ENCODE results near the gene CES4A. TPM values are rescaled to one million over a fixed set of nuclear protein-coding genes. Genes with fewer than 3 reads are reported as not detected.

The CES4A gene
- total and polyA plus RNA-seq, 2 of the 13 experiments (the other 11 are each of a cell fraction or from before 2014, with no cell fraction given): 0.09 to 0.17 TPM

DNA sequence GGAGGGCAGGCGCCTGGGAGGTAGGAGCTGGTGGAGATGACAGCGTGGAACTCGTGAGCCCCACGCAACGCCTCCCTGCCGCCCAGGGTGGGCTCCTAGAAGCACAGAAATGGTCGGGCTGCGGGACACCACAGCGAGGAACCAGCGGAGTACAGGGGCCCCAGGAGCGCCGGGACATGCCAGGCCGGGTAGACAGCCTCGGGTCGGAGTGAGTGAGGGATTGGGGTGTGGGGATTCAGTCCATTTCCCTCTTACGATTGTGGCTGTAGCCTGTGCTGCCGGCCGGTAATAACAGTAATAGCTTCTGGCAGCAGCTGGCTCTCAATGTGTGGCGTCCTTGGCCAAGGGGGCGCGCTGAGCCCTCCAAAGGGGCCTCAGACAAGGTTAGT, 39.6 kb upstream of the CES4A start:
- Histone ChIP-seq H3K4me3 (replicated peaks in 1 of 3; ENCODE audit: insufficient read depth in 1 of 3, low read depth in 2 of 3, low read length in 3 of 3) (peak overlapping the region in 2 of 3 experiments; percentile 37 to 64; a peak in 4 of 6 replicates), H4K20me1 (ENCODE audit: insufficient read depth, low read length) (no peaks in the 10 kb centered on the region), H3K4me1 (ENCODE audit: insufficient read depth, low read length) (peaks cover 47% of the 10 kb centered on the region), H3K9me3 (ENCODE audit: low read length) (0 out of 2 replicates have a peak, but pooled peaks cover 5% of the 10 kb centered on the region), H3K27me3 (ENCODE audit: control insufficient read depth in 1 of 2, insufficient read depth in 2 of 2, low read length in 2 of 2) (peaks cover 4 to 24% of the 10 kb centered on the region in 2 experiments; a peak in 4 of 5 replicates), H3K27ac (ENCODE audit: extremely low read length, insufficient read depth, low read length) (no peak overlapping the region), H2AFZ (ENCODE audit: low read length) (no peak overlapping the region), H3K4me2 (ENCODE audit: low read depth, low read length) (peak overlapping the region; percentile 75), H3K79me2 (ENCODE audit: insufficient read depth, low read length) (no peaks in the 10 kb centered on the region), H3K36me3 (replicated peaks in 1 of 2; ENCODE audit: control insufficient read depth in 1 of 2, insufficient read depth in 2 of 2, low read length in 2 of 2) (0 out of 5 replicates have a peak, but pooled peaks cover 0 to 1% of the 10 kb centered on the region in 2 experiments), H3K9ac (ENCODE audit: insufficient read depth, low read depth, low read length) (no peak overlapping the region)
- 42% methylated on average over 16 of the region's 21 CpGs for WGBS (ENCODE audit: low lambda C conversion rate)
- ATAC-seq (peak; percentile 39), DNase-seq (ENCODE audit: low spot score) (no peak), FAIRE-seq (no peak)
- TF ChIP-seq, protein P1, sequence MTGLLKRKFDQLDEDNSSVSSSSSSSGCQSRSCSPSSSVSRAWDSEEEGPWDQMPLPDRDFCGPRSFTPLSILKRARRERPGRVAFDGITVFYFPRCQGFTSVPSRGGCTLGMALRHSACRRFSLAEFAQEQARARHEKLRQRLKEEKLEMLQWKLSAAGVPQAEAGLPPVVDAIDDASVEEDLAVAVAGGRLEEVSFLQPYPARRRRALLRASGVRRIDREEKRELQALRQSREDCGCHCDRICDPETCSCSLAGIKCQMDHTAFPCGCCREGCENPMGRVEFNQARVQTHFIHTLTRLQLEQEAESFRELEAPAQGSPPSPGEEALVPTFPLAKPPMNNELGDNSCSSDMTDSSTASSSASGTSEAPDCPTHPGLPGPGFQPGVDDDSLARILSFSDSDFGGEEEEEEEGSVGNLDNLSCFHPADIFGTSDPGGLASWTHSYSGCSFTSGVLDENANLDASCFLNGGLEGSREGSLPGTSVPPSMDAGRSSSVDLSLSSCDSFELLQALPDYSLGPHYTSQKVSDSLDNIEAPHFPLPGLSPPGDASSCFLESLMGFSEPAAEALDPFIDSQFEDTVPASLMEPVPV (CRISPR knock-in tag; IDR thresholded peaks at IDR 0.05): 0 out of 2 replicates have a peak, but pooled peaks have one; percentile 3
- TF ChIP-seq BRCA1 (CRISPR knock-in tag; IDR thresholded peaks at IDR 0.05): no peak
- TF ChIP-seq EZH2 (conservative IDR thresholded peaks at IDR 0.05; ENCODE audit: low read depth, low read length): peak; percentile 90
- 0 out of 2 replicates have a peak, but pooled peaks have one; percentile 35 for TF ChIP-seq BATF2 (CRISPR knock-in tag; IDR thresholded peaks at IDR 0.05)
- ChIA-PET POLR2A (no interaction called here), CTCF (ENCODE audit: low intra/inter-chr PET ratio, low total read pairs) (no interaction called here)
- intact Hi-C loops (cut with micrococcal nuclease; ENCODE audit: unreplicated experiment): no loop called here
- BruUV-seq (replicated peaks): no TSS peak
- in situ Hi-C loops (cut with HindIII; ENCODE audit: extremely low pct_ligation_motif_present, low pct_unique_long_range_greater_than_20kb): no loop called here

GRCh38 chr16:66949472-66949871, 38.9 kb upstream of the CES4A start:
- peaks cover 53% of the 10 kb centered on the region for H3K4me1 ChIP-seq (ENCODE audit: insufficient read depth, low read length)
- CTCF ChIA-PET (ENCODE audit: low intra/inter-chr PET ratio, low total read pairs): interaction anchor here (1.1 kb wide), 1 partner anchor 28 kb away, joined by 3 read pairs; no protein-coding TSS in a partner anchor
- H2AFZ ChIP-seq (ENCODE audit: low read length): no peak overlapping the region
- POLR2A ChIA-PET: no interaction called here
- 31% methylated on average over 6 of the region's 6 CpGs for WGBS (ENCODE audit: low lambda C conversion rate)
- H3K27me3 ChIP-seq (ENCODE audit: control insufficient read depth in 1 of 2, insufficient read depth in 2 of 2, low read length in 2 of 2): peaks cover 4 to 24% of the 10 kb centered on the region in 2 experiments; a peak in 4 of 5 replicates
- no peak overlapping the region for H3K27ac ChIP-seq (ENCODE audit: extremely low read length, insufficient read depth, low read length)
- H3K9ac ChIP-seq (ENCODE audit: insufficient read depth, low read depth, low read length): no peak overlapping the region
- no peaks in the 10 kb centered on the region for H3K79me2 ChIP-seq (ENCODE audit: insufficient read depth, low read length)
- H3K9me3 ChIP-seq (ENCODE audit: low read length): 0 out of 2 replicates have a peak, but pooled peaks cover 5% of the 10 kb centered on the region
- ATAC-seq (no peak), FAIRE-seq (no peak), DNase-seq (ENCODE audit: low spot score) (no peak)
- no peaks in the 10 kb centered on the region for H4K20me1 ChIP-seq (ENCODE audit: insufficient read depth, low read length)
- no TSS peak for BruUV-seq (replicated peaks)
- in situ Hi-C loops (cut with HindIII; ENCODE audit: extremely low pct_ligation_motif_present, low pct_unique_long_range_greater_than_20kb): no loop called here
- no peaks in the 10 kb centered on the region for H3K36me3 ChIP-seq (replicated peaks in 1 of 2; ENCODE audit: control insufficient read depth in 1 of 2, insufficient read depth in 2 of 2, low read length in 2 of 2)
- H3K4me3 ChIP-seq (replicated peaks in 1 of 3; ENCODE audit: insufficient read depth in 1 of 3, low read depth in 2 of 3, low read length in 3 of 3): no peak overlapping the region
- peak overlapping the region; percentile 75; the same call in 1 of the 2 replicates for H3K4me2 ChIP-seq (ENCODE audit: low read depth, low read length)
- intact Hi-C loops (cut with micrococcal nuclease; ENCODE audit: unreplicated experiment): no loop called here
- 0 out of 2 replicates have a peak, but pooled peaks have one; percentile 11 for TF ChIP-seq ZNF501 (CRISPR knock-in tag; IDR thresholded peaks at IDR 0.05)
- no peak for TF ChIP-seq KLF11 (CRISPR knock-in tag; IDR thresholded peaks at IDR 0.05)
- TF ChIP-seq, protein P2, sequence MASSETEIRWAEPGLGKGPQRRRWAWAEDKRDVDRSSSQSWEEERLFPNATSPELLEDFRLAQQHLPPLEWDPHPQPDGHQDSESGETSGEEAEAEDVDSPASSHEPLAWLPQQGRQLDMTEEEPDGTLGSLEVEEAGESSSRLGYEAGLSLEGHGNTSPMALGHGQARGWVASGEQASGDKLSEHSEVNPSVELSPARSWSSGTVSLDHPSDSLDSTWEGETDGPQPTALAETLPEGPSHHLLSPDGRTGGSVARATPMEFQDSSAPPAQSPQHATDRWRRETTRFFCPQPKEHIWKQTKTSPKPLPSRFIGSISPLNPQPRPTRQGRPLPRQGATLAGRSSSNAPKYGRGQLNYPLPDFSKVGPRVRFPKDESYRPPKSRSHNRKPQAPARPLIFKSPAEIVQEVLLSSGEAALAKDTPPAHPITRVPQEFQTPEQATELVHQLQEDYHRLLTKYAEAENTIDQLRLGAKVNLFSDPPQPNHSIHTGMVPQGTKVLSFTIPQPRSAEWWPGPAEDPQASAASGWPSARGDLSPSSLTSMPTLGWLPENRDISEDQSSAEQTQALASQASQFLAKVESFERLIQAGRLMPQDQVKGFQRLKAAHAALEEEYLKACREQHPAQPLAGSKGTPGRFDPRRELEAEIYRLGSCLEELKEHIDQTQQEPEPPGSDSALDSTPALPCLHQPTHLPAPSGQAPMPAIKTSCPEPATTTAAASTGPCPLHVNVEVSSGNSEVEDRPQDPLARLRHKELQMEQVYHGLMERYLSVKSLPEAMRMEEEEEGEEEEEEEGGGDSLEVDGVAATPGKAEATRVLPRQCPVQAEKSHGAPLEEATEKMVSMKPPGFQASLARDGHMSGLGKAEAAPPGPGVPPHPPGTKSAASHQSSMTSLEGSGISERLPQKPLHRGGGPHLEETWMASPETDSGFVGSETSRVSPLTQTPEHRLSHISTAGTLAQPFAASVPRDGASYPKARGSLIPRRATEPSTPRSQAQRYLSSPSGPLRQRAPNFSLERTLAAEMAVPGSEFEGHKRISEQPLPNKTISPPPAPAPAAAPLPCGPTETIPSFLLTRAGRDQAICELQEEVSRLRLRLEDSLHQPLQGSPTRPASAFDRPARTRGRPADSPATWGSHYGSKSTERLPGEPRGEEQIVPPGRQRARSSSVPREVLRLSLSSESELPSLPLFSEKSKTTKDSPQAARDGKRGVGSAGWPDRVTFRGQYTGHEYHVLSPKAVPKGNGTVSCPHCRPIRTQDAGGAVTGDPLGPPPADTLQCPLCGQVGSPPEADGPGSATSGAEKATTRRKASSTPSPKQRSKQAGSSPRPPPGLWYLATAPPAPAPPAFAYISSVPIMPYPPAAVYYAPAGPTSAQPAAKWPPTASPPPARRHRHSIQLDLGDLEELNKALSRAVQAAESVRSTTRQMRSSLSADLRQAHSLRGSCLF (CRISPR knock-in tag; IDR thresholded peaks at IDR 0.05; ENCODE audit: borderline replicate concordance): no peak
- no peak for TF ChIP-seq ZNF841 (CRISPR knock-in tag; IDR thresholded peaks at IDR 0.05; ENCODE audit: borderline replicate concordance)
- no peak for TF ChIP-seq SRF (IDR thresholded peaks at IDR 0.05; ENCODE audit: low read depth, low read length)
